Stimulated activated naive CD8-positive, alpha-beta T cell treated with anti-CD3 and anti-CD28 coated beads, Interleukin-15, amount 100 ng/mL, for 72 hours (primary cell): ENCODE data around the gene PRKACA.
A peak's percentile ranks its signal among the peaks of the same experiment; 100 is the strongest.

Experiments
- ATAC-seq: fragments of 150-1000 bp; cut with Tn5 transposase; 2 replicates; pipeline ENCODE4 v1.10.0; 2021; ENCODE audit warnings: mild to moderate bottlenecking, moderate library complexity
- DNase-seq, 2 donors: peaks; one replicate each; pipeline ENCODE4 v3.0.0; 2021 to 2022
- H3K27ac Mint-ChIP-seq, 2 donors: one replicate each; pipeline ENCODE4 v1.8.0; 2022; ENCODE audit warnings: mild to moderate bottlenecking in 2 of 2, mixed read lengths in 2 of 2, moderate library complexity in 2 of 2
- H3K27me3 Mint-ChIP-seq: one replicate; pipeline ENCODE4 v1.8.0; 2022; ENCODE audit warnings: mixed read lengths
- H3K4me1 Mint-ChIP-seq: one replicate; pipeline ENCODE4 v1.8.0; 2022; ENCODE audit warnings: mild to moderate bottlenecking, mixed read lengths
- H3K4me3 Mint-ChIP-seq, 2 donors: one replicate each; pipeline ENCODE4 v1.8.0; 2022; ENCODE audit warnings: mild to moderate bottlenecking in 2 of 2, mixed read lengths in 2 of 2, moderate library complexity in 1 of 2
- H3K9me3 Mint-ChIP-seq, 2 donors: one replicate each; pipeline ENCODE4 v1.8.0; 2022; ENCODE audit warnings: mixed read lengths in 2 of 2

The PRKACA gene

GRCh38 chr19:14135985-14136508 is 18.5 kb upstream of the PRKACA start:
- ATAC-seq (peak; percentile 7), DNase-seq (no peak)
- Mint-ChIP-seq H3K9me3 (no peaks in the 10 kb centered on the region), H3K4me3 (peak overlapping the region; percentile 73 to 95), H3K27ac (peak overlapping the region; percentile 96), H3K27me3 (no peaks in the 10 kb centered on the region), H3K4me1 (peaks cover 39% of the 10 kb centered on the region)

GRCh38 chr19:14135355-14135754 is 17.8 kb upstream of the PRKACA start:
- H3K27me3 Mint-ChIP-seq: no peaks in the 10 kb centered on the region

GRCh38 chr19:14127929-14128509 is 10.5 kb upstream of the PRKACA start:
- ATAC-seq: no peak
- H3K4me1 Mint-ChIP-seq: peaks cover 6% of the 10 kb centered on the region
- H3K4me3 Mint-ChIP-seq: no peak overlapping the region
- no peaks in the 10 kb centered on the region for H3K27me3 Mint-ChIP-seq
- no peaks in the 10 kb centered on the region for H3K9me3 Mint-ChIP-seq
- no peak overlapping the region for H3K27ac Mint-ChIP-seq
- no peak for DNase-seq

More at GRCh38 chr19:14135355-14135754, 17.8 kb upstream of the PRKACA start:
- peaks cover 36% of the 10 kb centered on the region for H3K4me1 Mint-ChIP-seq
- no peak for ATAC-seq
- no peaks in the 10 kb centered on the region for H3K9me3 Mint-ChIP-seq
- H3K27ac Mint-ChIP-seq: peak overlapping the region; percentile 96
- no peak for DNase-seq
- H3K4me3 Mint-ChIP-seq: peak overlapping the region; percentile 73 to 95

GRCh38 chr19:14127176-14127575 is 9.6 kb upstream of the PRKACA start:
- H3K4me1 Mint-ChIP-seq: peaks cover 6% of the 10 kb centered on the region
- H3K9me3 Mint-ChIP-seq: no peaks in the 10 kb centered on the region
- ATAC-seq (no peak), DNase-seq (no peak)
- no peak overlapping the region for H3K4me3 Mint-ChIP-seq
- H3K27me3 Mint-ChIP-seq: no peaks in the 10 kb centered on the region
- H3K27ac Mint-ChIP-seq: no peak overlapping the region

GRCh38 chr19:14122924-14123323 is 5.4 kb upstream of the PRKACA start:
- Mint-ChIP-seq H3K4me3 (no peak overlapping the region), H3K4me1 (peaks cover 12% of the 10 kb centered on the region), H3K27ac (no peak overlapping the region), H3K9me3 (no peaks in the 10 kb centered on the region), H3K27me3 (no peaks in the 10 kb centered on the region)
- ATAC-seq (no peak), DNase-seq (no peak)

- Mint-ChIP-seq H3K4me3 (no peak overlapping the region), H3K27ac (no peak overlapping the region), H3K27me3 (no peaks in the 10 kb centered on the region), H3K9me3 (no peaks in the 10 kb centered on the region), H3K4me1 (peaks cover 28% of the 10 kb centered on the region)
- DNase-seq (no peak), ATAC-seq (no peak)
Observed at GRCh38 chr19:14120497-14120780, 2.9 kb upstream of the PRKACA start.

- Mint-ChIP-seq H3K27ac (peak overlapping the region in 1 of 2 donors; percentile 69), H3K9me3 (no peaks in the 10 kb centered on the region), H3K27me3 (no peaks in the 10 kb centered on the region), H3K4me3 (no peak overlapping the region), H3K4me1 (peaks cover 32% of the 10 kb centered on the region)
- DNase-seq (no peak), ATAC-seq (no peak)
Observed at GRCh38 chr19:14119644-14120496, 2.3 kb upstream of the PRKACA start.

- Mint-ChIP-seq H3K4me3 (peak overlapping the region; percentile 96 to 97), H3K4me1 (peaks cover 40% of the 10 kb centered on the region), H3K27me3 (no peaks in the 10 kb centered on the region), H3K9me3 (no peaks in the 10 kb centered on the region), H3K27ac (no peak overlapping the region)
- DNase-seq (no peak), ATAC-seq (no peak)
Observed at GRCh38 chr19:14119146-14119545, 1.6 kb upstream of the PRKACA start.

- Mint-ChIP-seq H3K4me3 (peak overlapping the region; percentile 96 to 97), H3K27me3 (no peaks in the 10 kb centered on the region), H3K9me3 (no peaks in the 10 kb centered on the region), H3K4me1 (peaks cover 47% of the 10 kb centered on the region), H3K27ac (peak overlapping the region; percentile 84 to 96)
- ATAC-seq (peak; percentile 1), DNase-seq (peak; percentile 26 to 43)
Observed at GRCh38 chr19:14118165-14119051, 846 bp upstream of the PRKACA start.

- peak; percentile 16 for ATAC-seq
Observed at GRCh38 chr19:14116918-14117578, 514 bp downstream of the PRKACA start.

GRCh38 chr19:14116525-14116917 is 1.0 kb downstream of the PRKACA start:
- Mint-ChIP-seq H3K9me3 (no peaks in the 10 kb centered on the region), H3K27ac (peak overlapping the region; percentile 90 to 91), H3K4me3 (peak overlapping the region; percentile 90 to 92), H3K27me3 (no peaks in the 10 kb centered on the region), H3K4me1 (peaks cover 66% of the 10 kb centered on the region)
- ATAC-seq (no peak), DNase-seq (no peak)

More at GRCh38 chr19:14116918-14117578, 514 bp downstream of the PRKACA start:
- H3K27me3 Mint-ChIP-seq: no peaks in the 10 kb centered on the region
- H3K9me3 Mint-ChIP-seq: no peaks in the 10 kb centered on the region
- peak overlapping the region; percentile 90 to 91 for H3K27ac Mint-ChIP-seq
- DNase-seq: no peak
- peak overlapping the region; percentile 90 to 92 for H3K4me3 Mint-ChIP-seq
- peaks cover 61% of the 10 kb centered on the region for H3K4me1 Mint-ChIP-seq

GRCh38 chr19:14115756-14116155 is 1.8 kb downstream of the PRKACA start:
- Mint-ChIP-seq H3K9me3 (no peaks in the 10 kb centered on the region), H3K4me1 (peaks cover 69% of the 10 kb centered on the region), H3K27ac (no peak overlapping the region), H3K4me3 (peak overlapping the region; percentile 90 to 92), H3K27me3 (no peaks in the 10 kb centered on the region)
- DNase-seq: no peak
- ATAC-seq: no peak

- ATAC-seq (no peak), DNase-seq (peak; percentile 50 to 61)
- Mint-ChIP-seq H3K27me3 (no peaks in the 10 kb centered on the region), H3K4me3 (no peak overlapping the region), H3K4me1 (peaks cover 73% of the 10 kb centered on the region), H3K9me3 (no peaks in the 10 kb centered on the region), H3K27ac (no peak overlapping the region)
Observed at GRCh38 chr19:14114854-14115253, 2.7 kb downstream of the PRKACA start.

GRCh38 chr19:14114439-14114838 is 3.1 kb downstream of the PRKACA start:
- Mint-ChIP-seq H3K9me3 (no peaks in the 10 kb centered on the region), H3K4me1 (peaks cover 73% of the 10 kb centered on the region), H3K27me3 (no peaks in the 10 kb centered on the region), H3K27ac (no peak overlapping the region), H3K4me3 (no peak overlapping the region)
- DNase-seq (no peak), ATAC-seq (no peak)

- Mint-ChIP-seq H3K4me1 (peaks cover 69% of the 10 kb centered on the region), H3K4me3 (peak overlapping the region; percentile 11 to 53), H3K27ac (no peak overlapping the region), H3K27me3 (no peaks in the 10 kb centered on the region), H3K9me3 (no peaks in the 10 kb centered on the region)
- DNase-seq: peak; percentile 39 to 51
- ATAC-seq: no peak
Observed at GRCh38 chr19:14113762-14114414, 3.7 kb downstream of the PRKACA start.
